ENCODE data around the gene ANKS1B. TPM values are rescaled to one million over a fixed set of nuclear protein-coding genes. Genes with fewer than 3 reads are reported as not detected.
"Not testable (repeated sequence)": the region's sequence is repeated elsewhere in the genome, so short reads cannot be mapped to it uniquely, and the experiment has no call there.

Gene ANKS1B
- total RNA-seq, 3 donors from 2014 or later: 0.05 to 0.56 (median 0.16) TPM

DNA sequence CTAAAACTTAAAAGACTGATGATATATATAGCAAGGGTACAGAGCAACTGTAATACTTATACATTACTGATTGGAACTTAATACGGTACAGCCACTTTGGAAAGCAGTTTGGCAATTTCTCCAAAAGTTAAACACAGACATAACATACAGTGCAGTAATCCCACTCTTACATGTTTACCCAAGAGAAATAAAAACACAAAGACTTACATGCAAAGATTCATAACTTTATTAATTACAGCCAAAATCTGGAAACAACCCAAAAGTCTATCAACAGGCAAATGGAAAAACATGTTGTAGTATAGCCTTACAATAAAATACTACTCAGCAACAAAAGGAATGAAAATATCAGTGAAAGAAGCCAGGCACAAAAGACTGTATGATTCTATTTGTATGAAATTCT lies 252.6 kb downstream of the ANKS1B start:
- no peaks in the 10 kb centered on the region for H3K27me3 Mint-ChIP-seq (ENCODE audit: low read depth)
- H3K9me3 Mint-ChIP-seq: peaks cover 6% of the 10 kb centered on the region
- H3K36me3 Mint-ChIP-seq (ENCODE audit: insufficient read depth): no peaks in the 10 kb centered on the region
- no peak for DNase-seq
- H3K4me1 Mint-ChIP-seq (ENCODE audit: low read depth): no peaks in the 10 kb centered on the region
- no peak overlapping the region for H3K4me3 Mint-ChIP-seq
- ATAC-seq: no peak

- Mint-ChIP-seq H3K4me3 (no peak overlapping the region), H3K27me3 (ENCODE audit: low read depth) (no peaks in the 10 kb centered on the region)
Observed at GRCh38 chr12:99722690-99723486, 261.8 kb downstream of the ANKS1B start.

DNA sequence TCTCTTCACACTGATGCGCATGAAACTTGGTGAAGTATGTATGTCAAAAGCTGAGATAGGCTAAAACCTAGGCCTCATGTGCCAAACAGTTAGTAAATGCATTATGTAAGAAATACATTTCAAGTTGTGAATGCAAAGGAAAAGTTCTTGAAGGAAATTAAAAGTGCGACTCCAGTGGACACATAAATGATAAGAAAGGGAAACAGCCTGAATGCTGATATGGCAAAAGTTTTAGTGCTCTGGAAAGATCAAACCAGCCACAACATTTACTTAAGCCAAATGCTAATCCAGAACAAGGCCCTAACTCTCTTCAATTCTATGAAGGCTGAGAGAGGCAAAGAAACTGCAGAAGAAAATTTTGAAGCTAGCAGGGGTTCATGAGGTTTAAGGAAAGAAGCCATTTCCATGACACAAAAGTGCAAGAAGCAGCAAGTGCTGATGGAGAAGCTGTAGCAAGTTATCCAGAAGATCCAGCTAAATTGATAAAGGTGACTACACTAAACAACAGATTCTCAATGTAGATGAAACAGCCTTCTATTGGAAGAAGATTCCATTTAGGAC lies 262.9 kb downstream of the ANKS1B start:
- H3K27me3 Mint-ChIP-seq (ENCODE audit: low read depth): no peaks in the 10 kb centered on the region
- no peaks in the 10 kb centered on the region for H3K36me3 Mint-ChIP-seq (ENCODE audit: insufficient read depth)
- no peak for ATAC-seq
- H3K9me3 Mint-ChIP-seq: peaks cover 4% of the 10 kb centered on the region
- DNase-seq: no peak
- H3K4me3 Mint-ChIP-seq: no peak overlapping the region
- H3K4me1 Mint-ChIP-seq (ENCODE audit: low read depth): no peaks in the 10 kb centered on the region

More at GRCh38 chr12:99722690-99723486, 261.8 kb downstream of the ANKS1B start:
- no peak for ATAC-seq
- H3K9me3 Mint-ChIP-seq: peaks cover 4% of the 10 kb centered on the region
- no peaks in the 10 kb centered on the region for H3K4me1 Mint-ChIP-seq (ENCODE audit: low read depth)
- no peaks in the 10 kb centered on the region for H3K36me3 Mint-ChIP-seq (ENCODE audit: insufficient read depth)
- peak; percentile 4 for DNase-seq

GRCh38 chr12:99720083-99720465 lies 264.7 kb downstream of the ANKS1B start:
- H3K9me3 Mint-ChIP-seq; H3K36me3 Mint-ChIP-seq (ENCODE audit: insufficient read depth); H3K4me3 Mint-ChIP-seq; H3K27me3 Mint-ChIP-seq (ENCODE audit: low read depth); H3K4me1 Mint-ChIP-seq (ENCODE audit: low read depth); DNase-seq; ATAC-seq: not testable (repeated sequence)

DNA sequence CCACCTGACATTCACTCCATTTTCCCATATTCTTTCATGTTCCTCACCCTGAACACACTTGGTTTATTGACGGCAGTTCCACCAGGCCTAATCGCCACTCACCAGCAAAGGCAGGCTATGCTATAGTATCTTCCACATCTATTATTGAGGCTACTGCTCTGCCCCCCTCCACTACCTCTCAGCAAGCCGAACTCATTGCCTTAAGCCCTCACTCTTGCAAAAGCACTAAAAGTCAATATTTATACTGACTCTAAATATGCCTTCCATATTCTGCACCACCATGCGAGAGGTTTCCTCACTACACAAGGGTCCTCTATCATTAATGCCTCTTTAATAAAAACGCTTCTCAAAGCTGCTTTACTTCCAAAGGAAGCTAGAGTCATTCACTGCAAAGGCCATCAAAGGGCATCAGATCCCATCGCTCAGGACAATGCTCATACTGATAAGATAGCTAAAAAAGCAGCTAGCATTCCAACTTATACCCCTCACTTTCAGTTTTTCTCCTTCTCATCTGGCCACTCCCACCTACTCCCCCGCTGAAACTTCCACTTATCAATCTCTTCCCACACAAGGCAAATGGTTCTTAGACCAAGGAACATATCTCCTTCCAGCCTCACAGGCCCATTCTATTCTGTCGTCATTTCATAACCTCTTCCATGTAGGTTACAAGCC lies 265.2 kb downstream of the ANKS1B start:
- not testable (repeated sequence) for H3K9me3 Mint-ChIP-seq; H3K4me3 Mint-ChIP-seq; DNase-seq; H3K36me3 Mint-ChIP-seq (ENCODE audit: insufficient read depth); H3K4me1 Mint-ChIP-seq (ENCODE audit: low read depth); ATAC-seq; H3K27me3 Mint-ChIP-seq (ENCODE audit: low read depth)

GRCh38 chr12:99715841-99716510 lies 268.8 kb downstream of the ANKS1B start:
- ATAC-seq; H3K9me3 Mint-ChIP-seq; H3K36me3 Mint-ChIP-seq (ENCODE audit: insufficient read depth); H3K4me1 Mint-ChIP-seq (ENCODE audit: low read depth); H3K4me3 Mint-ChIP-seq; H3K27me3 Mint-ChIP-seq (ENCODE audit: low read depth); DNase-seq: not testable (repeated sequence)

- not testable (repeated sequence) for H3K9me3 Mint-ChIP-seq; ATAC-seq; H3K4me3 Mint-ChIP-seq; H3K27me3 Mint-ChIP-seq (ENCODE audit: low read depth); H3K36me3 Mint-ChIP-seq (ENCODE audit: insufficient read depth); H3K4me1 Mint-ChIP-seq (ENCODE audit: low read depth); DNase-seq
Observed at GRCh38 chr12:99714921-99715320, 269.8 kb downstream of the ANKS1B start.

DNA sequence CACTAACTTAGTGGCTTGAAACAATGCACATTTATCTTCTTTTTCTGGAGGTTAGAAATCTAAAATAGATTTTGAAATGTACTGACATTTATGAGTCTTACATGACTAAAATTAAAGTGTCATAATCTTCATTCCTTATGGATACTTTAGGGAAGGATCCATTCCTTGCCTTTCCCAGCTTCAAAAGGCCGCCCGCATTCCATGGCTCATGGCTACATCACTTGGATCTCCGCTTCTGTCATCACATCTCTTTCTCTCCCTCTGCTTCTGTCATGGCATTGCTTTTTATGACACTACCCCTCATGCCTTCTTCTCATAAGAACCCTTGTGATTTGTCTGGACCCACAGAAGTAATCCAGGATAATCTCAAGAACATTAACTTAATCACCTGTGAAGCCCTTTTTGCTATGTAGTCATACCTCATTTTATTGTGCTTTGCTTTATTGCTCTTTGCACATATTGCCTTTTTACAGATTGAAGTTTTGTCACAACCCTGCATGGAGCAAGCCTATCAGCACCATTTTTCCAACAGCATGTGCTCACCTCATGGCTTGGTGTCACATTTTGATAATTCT lies 270.7 kb downstream of the ANKS1B start:
- no peak for ATAC-seq
- no peaks in the 10 kb centered on the region for H3K27me3 Mint-ChIP-seq (ENCODE audit: low read depth)
- DNase-seq: no peak
- H3K36me3 Mint-ChIP-seq (ENCODE audit: insufficient read depth): no peaks in the 10 kb centered on the region
- H3K4me3 Mint-ChIP-seq: no peak overlapping the region
- H3K9me3 Mint-ChIP-seq: peaks cover 4% of the 10 kb centered on the region
- H3K4me1 Mint-ChIP-seq (ENCODE audit: low read depth): no peaks in the 10 kb centered on the region

DNA sequence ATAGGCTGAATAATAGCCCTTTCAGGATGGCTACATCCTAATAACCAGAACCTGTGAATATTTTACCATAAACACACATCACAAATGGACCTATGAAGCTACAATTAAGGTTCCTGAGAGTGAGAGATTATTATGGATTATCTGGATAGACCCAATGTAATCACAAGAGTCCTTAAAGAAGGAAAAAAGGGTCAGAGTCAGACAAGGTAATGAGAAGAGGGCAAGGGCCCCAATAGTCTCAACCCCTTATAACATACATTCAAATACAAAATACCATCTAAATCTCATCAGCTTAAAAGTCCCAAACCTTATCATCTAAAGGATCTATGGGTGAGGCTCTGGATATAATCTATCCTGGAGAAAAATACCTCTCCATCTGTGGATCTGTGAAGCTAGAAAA lies 272.5 kb downstream of the ANKS1B start:
- DNase-seq: no peak
- Mint-ChIP-seq H3K9me3 (peaks cover 4% of the 10 kb centered on the region), H3K4me1 (ENCODE audit: low read depth) (no peaks in the 10 kb centered on the region), H3K4me3 (no peak overlapping the region), H3K27me3 (ENCODE audit: low read depth) (no peaks in the 10 kb centered on the region), H3K36me3 (ENCODE audit: insufficient read depth) (no peaks in the 10 kb centered on the region)
- ATAC-seq: no peak

- Mint-ChIP-seq H3K9me3 (peaks cover 4% of the 10 kb centered on the region), H3K4me3 (no peak overlapping the region), H3K27me3 (ENCODE audit: low read depth) (no peaks in the 10 kb centered on the region), H3K36me3 (ENCODE audit: insufficient read depth) (no peaks in the 10 kb centered on the region), H3K4me1 (ENCODE audit: low read depth) (no peaks in the 10 kb centered on the region)
- no peak for DNase-seq
- no peak for ATAC-seq
Observed at GRCh38 chr12:99711246-99711645, 273.5 kb downstream of the ANKS1B start.

DNA sequence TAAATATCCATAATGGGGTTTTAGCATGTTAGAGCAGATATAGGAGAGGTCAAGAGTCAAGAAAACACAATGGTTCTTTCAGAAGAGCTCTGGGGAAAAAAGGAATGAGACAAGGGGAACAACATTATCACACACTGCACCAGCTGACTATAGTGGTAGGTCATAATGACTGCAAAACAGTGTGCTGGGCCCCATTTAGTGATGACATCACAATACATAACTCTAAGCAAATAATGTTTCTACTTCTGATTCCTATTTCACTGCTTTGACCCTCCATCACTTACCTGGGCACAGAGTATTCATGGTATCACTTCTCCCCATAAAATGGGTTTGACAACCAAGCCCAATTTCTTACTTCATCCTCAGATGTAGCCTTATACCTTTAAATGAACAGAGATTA lies 275.1 kb downstream of the ANKS1B start:
- H3K4me3 Mint-ChIP-seq: no peak overlapping the region
- DNase-seq: no peak
- H3K27me3 Mint-ChIP-seq (ENCODE audit: low read depth): no peaks in the 10 kb centered on the region
- no peaks in the 10 kb centered on the region for H3K4me1 Mint-ChIP-seq (ENCODE audit: low read depth)
- no peak for ATAC-seq
- no peaks in the 10 kb centered on the region for H3K9me3 Mint-ChIP-seq
- H3K36me3 Mint-ChIP-seq (ENCODE audit: insufficient read depth): no peaks in the 10 kb centered on the region

DNA sequence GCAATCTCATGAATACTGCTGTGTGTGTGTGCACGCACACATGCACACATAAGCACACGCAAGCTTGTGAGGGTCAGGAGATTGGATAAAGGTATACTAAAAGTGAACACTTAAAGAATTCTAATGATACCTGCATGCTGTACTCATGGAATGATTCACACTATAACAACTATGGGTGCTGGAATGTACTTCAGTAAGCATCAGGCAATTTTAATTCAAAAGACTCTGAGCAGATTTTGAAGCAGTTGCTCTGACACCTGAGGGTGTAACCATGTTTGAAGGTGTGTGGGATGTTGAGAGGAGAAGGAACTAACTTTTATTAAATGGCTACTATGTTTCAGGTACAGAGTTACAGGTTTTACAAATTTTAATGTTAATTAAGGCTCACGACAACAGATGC lies 275.6 kb downstream of the ANKS1B start:
- no peaks in the 10 kb centered on the region for H3K9me3 Mint-ChIP-seq
- no peaks in the 10 kb centered on the region for H3K36me3 Mint-ChIP-seq (ENCODE audit: insufficient read depth)
- no peaks in the 10 kb centered on the region for H3K4me1 Mint-ChIP-seq (ENCODE audit: low read depth)
- H3K27me3 Mint-ChIP-seq (ENCODE audit: low read depth): no peaks in the 10 kb centered on the region
- H3K4me3 Mint-ChIP-seq: no peak overlapping the region
- ATAC-seq: no peak
- no peak for DNase-seq

DNA sequence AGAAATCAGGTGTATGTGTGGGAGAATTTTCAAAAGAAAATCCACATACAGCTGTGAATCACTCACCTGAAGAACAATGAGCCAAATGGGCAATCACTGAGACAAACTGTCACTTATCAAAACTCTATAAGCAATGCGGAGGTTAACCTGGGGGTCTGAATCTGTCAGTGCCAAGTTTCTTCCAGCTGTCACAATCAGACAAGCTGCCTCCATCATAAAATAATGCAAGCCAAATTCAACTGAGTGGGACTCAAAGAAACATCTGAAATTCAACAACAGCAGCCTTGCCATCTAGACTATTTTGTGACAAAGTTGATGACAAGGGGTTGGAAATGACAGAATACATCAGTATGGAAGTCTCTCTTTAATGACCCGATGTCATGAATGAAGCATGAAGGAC lies 276.9 kb downstream of the ANKS1B start:
- ATAC-seq (no peak), DNase-seq (no peak)
- Mint-ChIP-seq H3K9me3 (no peaks in the 10 kb centered on the region), H3K27me3 (ENCODE audit: low read depth) (no peaks in the 10 kb centered on the region), H3K4me1 (ENCODE audit: low read depth) (no peaks in the 10 kb centered on the region), H3K4me3 (no peak overlapping the region), H3K36me3 (ENCODE audit: insufficient read depth) (no peaks in the 10 kb centered on the region)

DNA sequence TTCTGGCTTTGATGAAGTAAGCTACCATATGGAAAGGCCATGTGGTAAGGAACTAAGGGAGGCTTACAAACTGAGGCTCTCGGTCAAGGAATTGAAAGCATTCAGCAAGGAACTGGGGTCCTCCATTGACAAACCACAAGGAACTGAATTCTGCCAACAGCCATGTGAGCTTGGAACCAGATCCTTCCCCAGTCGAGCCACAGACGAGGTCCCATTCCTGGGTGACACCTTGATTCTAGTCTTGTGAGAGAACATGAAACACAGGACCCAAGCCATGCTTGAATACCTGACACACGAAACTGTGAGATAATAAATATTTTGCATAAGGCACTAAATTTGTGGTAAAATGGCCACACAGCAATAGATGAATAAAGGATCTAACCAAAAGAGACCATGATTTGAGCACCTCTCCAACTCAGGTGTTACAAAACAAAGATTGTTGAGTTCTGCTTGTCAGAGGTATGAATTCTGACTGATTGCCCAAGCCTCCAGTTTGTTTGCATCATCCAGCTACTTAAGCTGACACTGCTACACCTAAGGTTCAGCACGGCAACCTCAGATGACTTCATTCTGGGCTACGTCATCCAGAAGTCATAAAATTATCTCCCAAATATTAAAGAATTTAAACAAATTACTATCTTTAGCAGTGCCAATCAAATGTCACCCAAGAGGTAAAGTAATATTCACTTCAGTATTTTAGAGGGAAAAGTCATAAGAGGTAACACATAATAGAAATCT lies 277.8 kb downstream of the ANKS1B start:
- DNase-seq (no peak), ATAC-seq (no peak)
- peaks cover 5% of the 10 kb centered on the region for H3K9me3 Mint-ChIP-seq
- no peaks in the 10 kb centered on the region for H3K27me3 Mint-ChIP-seq (ENCODE audit: low read depth)
- H3K36me3 Mint-ChIP-seq (ENCODE audit: insufficient read depth): no peaks in the 10 kb centered on the region
- H3K4me1 Mint-ChIP-seq (ENCODE audit: low read depth): no peaks in the 10 kb centered on the region
- H3K4me3 Mint-ChIP-seq: no peak overlapping the region
